Esophagus squamous epithelium (tissue), 4 donors: ENCODE results near the gene XRRA1.

Experiments
- CTCF ChIP-seq, 6 experiments: fragments of 450-650 bp in 4 of 6; fragments of 200-600 bp in 2 of 6; sonication (generic) in 2 of 6; IDR thresholded peaks; one replicate each; pipeline ENCODE4 v1.5.1; 2016 to 2019; ENCODE audit warnings: antibody characterized with exemption in 6 of 6, mild to moderate bottlenecking in 4 of 6, moderate library complexity in 4 of 6
- POLR2A ChIP-seq, 4 donors: fragments of 450-650 bp; IDR thresholded peaks; one replicate each; pipeline ENCODE4 v1.6.1; 2017; ENCODE audit warnings: antibody characterized with exemption in 4 of 4, mild to moderate bottlenecking in 4 of 4, moderate library complexity in 3 of 4

GRCh38 chr11:74949753-74950137 lies 854 bp upstream of the XRRA1 start:
- TF ChIP-seq CTCF (IDR thresholded peaks at IDR 0.05) (no peak), POLR2A (IDR thresholded peaks at IDR 0.05) (no peak)
